GM12878 (cell line): ENCODE data around the gene MCAT. TPM values are rescaled to one million over a fixed set of nuclear protein-coding genes. Genes with fewer than 3 reads are reported as not detected.
"Not testable (repeated sequence)": the region's sequence is repeated elsewhere in the genome, so short reads cannot be mapped to it uniquely, and the experiment has no call there.

Experiments used
- ATAC-seq: fragments of 200-7000 bp; cut with Tn5 transposase; 3 replicates; pipeline ENCODE4 v1.9.1; 2020; ENCODE audit warnings: mild to moderate bottlenecking, moderate library complexity
- BruUV-seq: library from RNA; stranded (reverse); fragments of 400-500 nt; replicated peaks from 2 replicates; lab custom pipeline; 2021; lab: Mats Ljungman, UMichigan
- CTCF ChIA-PET: fragments of 300-600 bp; sonication (Branson Sonifier 250); formaldehyde crosslinking; extraction: SDS; loops from one replicate; lab custom pipeline; 2021; ENCODE audit warnings: inconsistent platforms; lab: Yijun Ruan, JAX
- POLR2A ChIA-PET: fragments of 350-600 bp; formaldehyde crosslinking; extraction: SDS; loops from one replicate; lab custom pipeline; 2021; ENCODE audit warnings: inconsistent platforms; lab: Charles Lee
- RAD21 ChIA-PET: fragments of 300-600 bp; sonication (Branson Sonifier 250); formaldehyde crosslinking; loops from one replicate; lab custom pipeline; 2023; ENCODE audit warnings: antibody characterized with exemption; ENCODE audit not compliant: unreplicated experiment; lab: Charles Lee
- SMC1A ChIA-PET: fragments of 300-600 bp; sonication (Branson Sonifier 250); formaldehyde crosslinking; loops from one replicate; lab custom pipeline; 2023; ENCODE audit not compliant: unreplicated experiment, uncharacterized antibody; lab: Charles Lee
- DNase-seq: peaks from one replicate; pipeline ENCODE4 v3.0.0-alpha.2; 2011; ENCODE audit warnings: low read depth, low spot score
- FAIRE-seq: peaks from 3 replicates; lab custom pipeline; 2011; peaks lifted over from hg19 to GRCh38; lab: Jason Lieb, UNC
- H2AFZ ChIP-seq: 2 replicates; pipeline ENCODE4 v1.6.0; 2011; ENCODE audit warnings: low read depth, low read length, control low read depth; ENCODE audit not compliant: control insufficient read depth
- H3K27ac ChIP-seq: 2 replicates; pipeline ENCODE4 v1.5.1; 2011; ENCODE audit warnings: control low read depth; ENCODE audit not compliant: control insufficient read depth, insufficient read depth
- H3K27me3 ChIP-seq, 2 experiments: replicated peaks in 1 of 2; 2 replicates each; pipeline versions ENCODE4 v1.6.0 to v1.6.1; 2011; ENCODE audit warnings: low read length in 1 of 2; ENCODE audit not compliant: control insufficient read depth in 2 of 2, insufficient read depth in 2 of 2
- H3K36me3 ChIP-seq, 2 experiments: 2 replicates each; pipeline ENCODE4 v1.5.1; 2011; ENCODE audit warnings: low read length in 1 of 2; ENCODE audit not compliant: control insufficient read depth in 2 of 2, insufficient read depth in 2 of 2
- H3K4me1 ChIP-seq: 2 replicates; pipeline ENCODE4 v1.6.1; 2011; ENCODE audit warnings: mild to moderate bottlenecking, low read length, moderate library complexity, mixed read lengths; ENCODE audit not compliant: control insufficient read depth, insufficient read depth
- H3K4me2 ChIP-seq: 2 replicates; pipeline ENCODE4 v1.6.0; 2011; ENCODE audit warnings: control low read depth; ENCODE audit not compliant: control insufficient read depth, insufficient read depth
- H3K4me3 ChIP-seq: fragments of 200-600 bp; sonication (generic); 2 replicates; pipeline ENCODE4 v1.5.1; 2016
- H3K79me2 ChIP-seq: 2 replicates; pipeline ENCODE4 v1.6.0; 2011; ENCODE audit warnings: low read length; ENCODE audit not compliant: control insufficient read depth, insufficient read depth
- H3K9ac ChIP-seq: 2 replicates; pipeline ENCODE4 v1.8.0; 2011; ENCODE audit warnings: low read length, control low read depth, mixed read lengths; ENCODE audit not compliant: control insufficient read depth, insufficient read depth
- H3K9me3 ChIP-seq: replicated peaks from 3 replicates; pipeline ENCODE4 v1.5.1; 2011; ENCODE audit warnings: mild to moderate bottlenecking, low read length; ENCODE audit not compliant: control insufficient read depth, insufficient read depth
- H4K20me1 ChIP-seq: 2 replicates; pipeline ENCODE4 v1.6.0; 2011; ENCODE audit not compliant: control insufficient read depth, insufficient read depth
- BHLHE40 ChIP-seq, 2 experiments: fragments of 450-650 bp in 1 of 2; IDR thresholded peaks; 2 replicates each; pipeline ENCODE4 v1.6.1; 2011 to 2017; ENCODE audit warnings: low read depth in 2 of 2, borderline replicate concordance in 1 of 2, improper control_type of control experiment in 1 of 2, low read length in 1 of 2, mild to moderate bottlenecking in 1 of 2
- CREM ChIP-seq: IDR thresholded peaks from 2 replicates; pipeline ENCODE4 v1.6.1; 2014; ENCODE audit warnings: antibody characterized with exemption, low read depth
- HDGF ChIP-seq: fragments of 450-650 bp; IDR thresholded peaks from 2 replicates; pipeline ENCODE4 v1.6.1; 2016; ENCODE audit warnings: antibody characterized with exemption
- IKZF1 ChIP-seq: fragments of 450-650 bp; conservative IDR thresholded peaks from 2 replicates; pipeline ENCODE4 v1.6.1; 2017; ENCODE audit warnings: antibody characterized with exemption, mild to moderate bottlenecking
- IKZF2 ChIP-seq, 2 experiments: fragments of 450-650 bp; IDR thresholded peaks; 2 replicates each; pipeline ENCODE4 v1.6.1; 2017; ENCODE audit warnings: mild to moderate bottlenecking in 2 of 2, moderate library complexity in 2 of 2
- PML ChIP-seq: IDR thresholded peaks from 2 replicates; pipeline ENCODE4 v1.6.1; 2012; ENCODE audit warnings: low read length, inconsistent platforms
- RAD21 ChIP-seq: IDR thresholded peaks from 2 replicates; pipeline ENCODE4 v1.6.1; 2011; ENCODE audit warnings: mild to moderate bottlenecking, low read depth, low read length, moderate library complexity; ENCODE audit not compliant: insufficient read depth
- RBBP5 ChIP-seq: fragments of 200-600 bp; sonication (generic); conservative IDR thresholded peaks from 2 replicates; pipeline ENCODE4 v1.6.1; 2016
- REST ChIP-seq: IDR thresholded peaks from 2 replicates; pipeline ENCODE4 v1.6.1; 2012; ENCODE audit warnings: mild to moderate bottlenecking, low read depth, low read length
- STAT1 ChIP-seq: fragments of 450-650 bp; conservative IDR thresholded peaks from 2 replicates; pipeline ENCODE4 v1.6.1; 2014; ENCODE audit warnings: antibody characterized with exemption, mild to moderate bottlenecking
- TCF7 ChIP-seq: IDR thresholded peaks from 2 replicates; pipeline ENCODE4 v1.6.1; 2014; ENCODE audit warnings: antibody characterized with exemption, borderline replicate concordance
- ZSCAN29 ChIP-seq: fragments of 450-650 bp; IDR thresholded peaks from 2 replicates; pipeline ENCODE4 v1.6.1; 2017; ENCODE audit warnings: mild to moderate bottlenecking, moderate library complexity
- WGBS: methylation state at CpG from one replicate; pipeline ENCODE4 v1.1.6; 2016; ENCODE audit warnings: low lambda C conversion rate; ENCODE audit not compliant: insufficient replicate concordance, insufficient coverage; ENCODE audit errors: missing lambda C conversion rate; 5-methylcytosine and 5-hydroxymethylcytosine counted together
- in situ Hi-C: fragments of 300-500 bp; cut with MboI; formaldehyde crosslinking; loops from 9 replicates; pipeline ENCODE4 v1.14.3; 2018; ENCODE audit warnings: mixed read lengths
- intact Hi-C: fragments of 100-400 bp; cut with micrococcal nuclease; formaldehyde crosslinking; loops from one replicate; pipeline ENCODE4 v1.14.2; 2022; ENCODE audit not compliant: unreplicated experiment
- polyA plus RNA-seq, 11 experiments: library from polyadenylated mRNA; depleted of rRNA in 4 of 11; unstranded in 6 of 11; stranded (reverse) in 5 of 11; fragments of >200 nt; fragmentation: Nextera tagmentation in 4 of 11; fragmentation: Illumina TruSeq in 1 of 11; extraction: Ambion mirVana in 4 of 11; extraction: Trizol in 1 of 11; gene quantifications; 1 replicate in 1 of 11; 2 replicates in 10 of 11; pipeline versions ENCODE4 v1.2.1 to v1.2.3, GENCODE V29; 2011 to 2016; ENCODE audit warnings: inconsistent platforms in 2 of 11, missing spikeins in 2 of 11, low read depth in 1 of 11
- total RNA-seq, 4 experiments: library from RNA; depleted of rRNA in 3 of 4; stranded (reverse); fragments of >200 nt in 3 of 4; fragmentation: Illumina TruSeq in 1 of 4; extraction: Trizol in 1 of 4; gene quantifications; 2 replicates each; pipeline versions ENCODE4 v1.2.1 to v1.2.3, GENCODE V29; 2013 to 2021
- TF ChIP-seq, protein P1 (sequence below), 3 experiments: IDR thresholded peaks in 2 of 3; conservative IDR thresholded peaks in 1 of 3; 2 replicates each; pipeline ENCODE4 v1.5.1; 2011; ENCODE audit warnings: low read depth in 3 of 3, low read length in 3 of 3, mild to moderate bottlenecking in 3 of 3, control low read depth in 2 of 3, moderate library complexity in 2 of 3, inconsistent platforms in 1 of 3, mixed read lengths in 1 of 3; ENCODE audit not compliant: control insufficient read depth in 2 of 3, insufficient read depth in 1 of 3; ENCODE audit errors: extremely low read depth in 1 of 3

Gene MCAT
- total and polyA plus RNA-seq, 10 of the 15 experiments (the other 5 are each of a cell fraction or from before 2014, with no cell fraction given), result 3.6 to 29.1 (median 19.3) TPM

GRCh38 chr22:43104056-43104625, 39.1 kb downstream of the MCAT start:
- in situ Hi-C loops, result not testable (repeated sequence)

GRCh38 chr22:43101306-43101705, 41.9 kb downstream of the MCAT start:
- POLR2A ChIA-PET, result no interaction called here
- in situ Hi-C loops, result no loop called here
- no peak for ATAC-seq

More at GRCh38 chr22:43104056-43104625, 39.1 kb downstream of the MCAT start:
- BruUV-seq, RAD21 ChIA-PET, H3K4me2 ChIP-seq, H4K20me1 ChIP-seq, H3K4me3 ChIP-seq, H2AFZ ChIP-seq, H3K79me2 ChIP-seq, DNase-seq, H3K9ac ChIP-seq, SMC1A ChIA-PET, ATAC-seq, H3K36me3 ChIP-seq, H3K9me3 ChIP-seq, intact Hi-C loops, H3K4me1 ChIP-seq, H3K27me3 ChIP-seq, FAIRE-seq, H3K27ac ChIP-seq: not testable (repeated sequence)
- TF ChIP-seq TCF7 (peak; percentile 46; the same call in 1 of the 2 replicates), BHLHE40 (IDR thresholded peaks at IDR 0.05; ENCODE audit: borderline replicate concordance in 1 of 2, low read depth in 2 of 2, low read length in 1 of 2) (peak in 1 of 2 experiments; percentile 46; a peak in 1 of 4 replicates)
- ChIA-PET CTCF (interaction anchor here (0.6 kb wide), 1 partner anchor 38 kb away, joined by 4 read pairs; no protein-coding TSS in a partner anchor), POLR2A (interaction anchor here (0.6 kb wide), 1 partner anchor 30 kb away, joined by 3 read pairs; no protein-coding TSS in a partner anchor)
- WGBS, result 44% methylated on average over 15 of the region's 15 CpGs

More at GRCh38 chr22:43101306-43101705, 41.9 kb downstream of the MCAT start:
- intact Hi-C loops, result no loop called here
- H3K36me3 ChIP-seq, result no peaks in the 10 kb centered on the region
- WGBS, result 59% methylated on average over 7 of the region's 7 CpGs
- BruUV-seq, result no TSS peak
- ChIA-PET CTCF (no interaction called here), RAD21 (no interaction called here), SMC1A (no interaction called here)
- H2AFZ ChIP-seq, result no peak overlapping the region
- FAIRE-seq (no peak), DNase-seq (no peak)
- no peaks in the 10 kb centered on the region for H3K27me3 ChIP-seq
- H3K27ac ChIP-seq, result no peak overlapping the region
- no peak overlapping the region for H3K9ac ChIP-seq
- H3K4me2 ChIP-seq, result no peak overlapping the region
- peaks cover 3% of the 10 kb centered on the region; the same call in 2 of the 3 replicates for H3K9me3 ChIP-seq
- H3K79me2 ChIP-seq, result no peaks in the 10 kb centered on the region
- H3K4me3 ChIP-seq, result no peak overlapping the region
- H3K4me1 ChIP-seq, result no peaks in the 10 kb centered on the region; the same call in 1 of the 2 replicates
- H4K20me1 ChIP-seq, result no peaks in the 10 kb centered on the region
- TF ChIP-seq IKZF2 (IDR thresholded peaks at IDR 0.05) (no peak), STAT1 (no peak), HDGF (no peak), CREM (no peak), IKZF1 (no peak), REST (no peak), ZSCAN29 (no peak), RAD21 (no peak), PML (no peak), RBBP5 (no peak)
- TF ChIP-seq, protein P1, sequence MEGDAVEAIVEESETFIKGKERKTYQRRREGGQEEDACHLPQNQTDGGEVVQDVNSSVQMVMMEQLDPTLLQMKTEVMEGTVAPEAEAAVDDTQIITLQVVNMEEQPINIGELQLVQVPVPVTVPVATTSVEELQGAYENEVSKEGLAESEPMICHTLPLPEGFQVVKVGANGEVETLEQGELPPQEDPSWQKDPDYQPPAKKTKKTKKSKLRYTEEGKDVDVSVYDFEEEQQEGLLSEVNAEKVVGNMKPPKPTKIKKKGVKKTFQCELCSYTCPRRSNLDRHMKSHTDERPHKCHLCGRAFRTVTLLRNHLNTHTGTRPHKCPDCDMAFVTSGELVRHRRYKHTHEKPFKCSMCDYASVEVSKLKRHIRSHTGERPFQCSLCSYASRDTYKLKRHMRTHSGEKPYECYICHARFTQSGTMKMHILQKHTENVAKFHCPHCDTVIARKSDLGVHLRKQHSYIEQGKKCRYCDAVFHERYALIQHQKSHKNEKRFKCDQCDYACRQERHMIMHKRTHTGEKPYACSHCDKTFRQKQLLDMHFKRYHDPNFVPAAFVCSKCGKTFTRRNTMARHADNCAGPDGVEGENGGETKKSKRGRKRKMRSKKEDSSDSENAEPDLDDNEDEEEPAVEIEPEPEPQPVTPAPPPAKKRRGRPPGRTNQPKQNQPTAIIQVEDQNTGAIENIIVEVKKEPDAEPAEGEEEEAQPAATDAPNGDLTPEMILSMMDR (IDR thresholded peaks at IDR 0.05 in 2 of 3, conservative IDR thresholded peaks at IDR 0.05 in 1 of 3; ENCODE audit: control insufficient read depth in 2 of 3, extremely low read depth in 1 of 3, insufficient read depth in 1 of 3, low read depth in 3 of 3, low read length in 3 of 3), result no peak
- TF ChIP-seq, all 136 proteins: peak for 0
